Measurements from ENCODE around the gene MOBP. TPM values are rescaled to one million over a fixed set of nuclear protein-coding genes. Genes with fewer than 3 reads are reported as not detected.
"Not testable (repeated sequence)": the region's sequence is repeated elsewhere in the genome, so short reads cannot be mapped to it uniquely, and the experiment has no call there.

MOBP gene
- total and polyA plus RNA-seq, 2 of the 8 experiments (the other 6 are each of a cell fraction or from before 2014, with no cell fraction given) = 0.06 to 0.50 TPM

GRCh38 chr3:39418556-39419225 lies 48.8 kb upstream of the MOBP start:
- not testable (repeated sequence) for H3K27me3 ChIP-seq (replicated peaks in 1 of 4; ENCODE audit: control insufficient read depth in 3 of 4, extremely low read depth in 1 of 4, insufficient read depth in 3 of 4, low read length in 3 of 4); H3K23ac ChIP-seq (ENCODE audit: insufficient read length); H3K4me3 ChIP-seq (ENCODE audit: extremely low read depth in 1 of 4, insufficient read depth in 2 of 4, low read depth in 3 of 4, low read length in 4 of 4); H4K20me1 ChIP-seq (replicated peaks in 1 of 2; ENCODE audit: control insufficient read depth in 1 of 2, insufficient read depth in 2 of 2, low read length in 2 of 2); FAIRE-seq; H3K23me2 ChIP-seq (ENCODE audit: low read depth, low read length); H2BK20ac ChIP-seq (ENCODE audit: low read length); H3K14ac ChIP-seq (ENCODE audit: insufficient read length); H4K8ac ChIP-seq (ENCODE audit: extremely low read depth, insufficient read depth, low read length); H2BK15ac ChIP-seq (ENCODE audit: low read length); H3K79me1 ChIP-seq (ENCODE audit: low read depth, low read length); H2BK12ac ChIP-seq (ENCODE audit: low read depth, low read length); H3K9me3 ChIP-seq (ENCODE audit: insufficient read depth in 2 of 2, low read depth in 1 of 2, low read length in 1 of 2); H3K4ac ChIP-seq (replicated peaks; ENCODE audit: insufficient read length, low read depth, low read length); H2BK5ac ChIP-seq (ENCODE audit: low read depth, low read length); H3K9ac ChIP-seq (replicated peaks in 1 of 4; ENCODE audit: extremely low read depth in 1 of 4, low read depth in 3 of 4, low read length in 3 of 4); H2AK5ac ChIP-seq (ENCODE audit: low read depth, low read length); H3K79me2 ChIP-seq (ENCODE audit: control insufficient read depth in 1 of 2, insufficient read depth in 2 of 2, low read length in 2 of 2); H3K56ac ChIP-seq (replicated peaks; ENCODE audit: insufficient read length, low read depth, low read length); H4K5ac ChIP-seq (ENCODE audit: insufficient read length, low read depth, low read length); H3K18ac ChIP-seq (ENCODE audit: extremely low read depth, low read length); H2AFZ ChIP-seq (ENCODE audit: low read length); H3K27ac ChIP-seq (ENCODE audit: low read depth, low read length); H2BK120ac ChIP-seq (replicated peaks; ENCODE audit: low read depth, low read length); DNase-seq (ENCODE audit: low read depth in 1 of 2, low spot score in 2 of 2); H4K91ac ChIP-seq (replicated peaks; ENCODE audit: insufficient read length, low read length); H3K4me1 ChIP-seq (replicated peaks in 1 of 4; ENCODE audit: control insufficient read depth in 3 of 4, insufficient read depth in 4 of 4, low read length in 3 of 4)
- Histone ChIP-seq H3K4me2 (ENCODE audit: insufficient read depth in 1 of 2, low read depth in 2 of 2, low read length in 2 of 2) (peak overlapping the region in 1 of 2 experiments; percentile 20; a peak in 1 of 4 replicates), H3K36me3 (ENCODE audit: control insufficient read depth in 2 of 4, insufficient read depth in 4 of 4, low read length in 3 of 4) (peaks cover 0 to 11% (median 3%) of the 10 kb centered on the region in 4 experiments; a peak in 6 of 8 replicates)
- POLR2A ChIA-PET (ENCODE audit: partially characterized antibody) = interaction anchor here (18.6 kb wide), 1 partner anchor 26 kb away, joined by 771 read pairs; the partner anchor contains the start of genes RPSA and SLC25A38
- CTCF ChIA-PET (ENCODE audit: partially characterized antibody) = interaction anchor here (3.7 kb wide), 1 partner anchor 12 kb away, joined by 30 read pairs; the partner anchor contains the start of gene RPSA
- 58% methylated on average over 11 of the region's 14 CpGs; no CpG with 5 or more reads in 1 of the 2 experiments for WGBS, 2 experiments (ENCODE audit: extremely low coverage in 1 of 2, insufficient coverage in 1 of 2, insufficient read length in 1 of 2, insufficient replicate concordance in 2 of 2, low coverage in 1 of 2, low lambda C conversion rate in 2 of 2, missing lambda C conversion rate in 1 of 2)

All from H1 (cell line).